Stimulated activated CD4-positive, alpha-beta T cell treated with anti-CD3 and anti-CD28 coated beads, Interleukin-12 subunit alpha, Interleukin-12 subunit beta, amount 100 ng/mL, for 24 hours (primary cell): ENCODE results near the gene NECTIN4.
"Not testable (repeated sequence)": the region's sequence is repeated elsewhere in the genome, so short reads cannot be mapped to it uniquely, and the experiment has no call there.

Source experiments
- DNase-seq, 2 experiments: peaks; one replicate each; pipeline ENCODE4 v3.0.0-alpha.2; 2020; ENCODE audit warnings: low read depth in 2 of 2

Gene NECTIN4

DNA sequence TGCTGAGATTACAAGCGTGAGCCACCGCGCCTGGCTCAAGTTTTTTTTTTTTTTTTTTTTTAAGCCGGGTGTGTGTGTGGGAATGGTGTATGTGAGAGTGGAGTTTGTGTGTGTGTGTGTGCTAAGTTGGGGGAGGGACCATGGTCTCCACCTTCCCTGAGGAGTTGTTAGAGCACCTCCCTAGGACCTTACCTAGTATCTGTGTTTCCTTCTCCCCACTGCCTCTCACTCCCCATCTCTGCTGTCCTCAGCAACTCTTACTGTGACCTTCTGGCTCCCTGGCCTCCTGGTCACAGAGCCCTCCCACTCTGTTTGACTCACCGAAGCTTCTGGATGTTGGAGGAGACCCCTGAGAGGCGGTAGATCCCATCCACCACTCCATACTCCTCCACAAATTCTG is 30.1 kb downstream of the NECTIN4 start:
- DNase-seq = no peak

DNA sequence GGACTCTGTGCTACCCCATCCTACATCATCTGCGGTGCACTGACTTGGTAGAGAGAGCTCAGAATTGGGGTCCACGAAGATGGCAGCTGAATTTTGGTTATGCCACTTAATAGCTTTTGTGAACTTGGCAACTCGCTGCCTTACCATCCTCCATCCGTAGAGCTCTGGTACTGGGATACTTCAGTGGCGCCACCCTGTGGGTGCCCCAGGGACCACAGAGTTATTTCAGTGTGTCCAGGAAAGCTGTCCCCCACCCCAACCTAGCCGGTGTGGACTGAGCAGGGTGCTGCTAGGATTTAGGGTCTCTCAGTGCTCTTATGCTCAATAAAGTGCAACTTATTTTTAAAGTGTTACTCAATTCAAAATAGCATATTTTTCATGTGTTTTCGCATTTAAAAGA is 34.6 kb downstream of the NECTIN4 start:
- no peak for DNase-seq

DNA sequence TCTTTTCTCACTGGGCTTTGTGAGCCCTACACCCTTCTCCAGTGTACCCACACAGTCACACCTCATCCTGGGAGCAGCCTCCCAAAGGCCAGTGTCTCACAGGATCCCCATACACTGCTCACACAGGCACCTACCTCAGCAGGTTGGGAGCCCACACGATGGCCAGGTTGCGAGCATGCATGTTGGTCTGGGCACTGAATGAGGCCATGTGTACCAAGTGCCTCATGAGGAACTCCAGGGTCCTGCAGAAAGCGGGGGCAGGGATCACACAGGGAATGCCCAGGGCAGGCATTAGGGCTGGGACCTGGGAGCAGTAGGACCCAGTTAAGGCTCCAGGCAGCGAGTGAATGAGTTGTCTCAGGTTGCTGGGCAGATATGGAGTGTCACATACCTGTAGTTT is 35.1 kb downstream of the NECTIN4 start:
- no peak for DNase-seq

DNA sequence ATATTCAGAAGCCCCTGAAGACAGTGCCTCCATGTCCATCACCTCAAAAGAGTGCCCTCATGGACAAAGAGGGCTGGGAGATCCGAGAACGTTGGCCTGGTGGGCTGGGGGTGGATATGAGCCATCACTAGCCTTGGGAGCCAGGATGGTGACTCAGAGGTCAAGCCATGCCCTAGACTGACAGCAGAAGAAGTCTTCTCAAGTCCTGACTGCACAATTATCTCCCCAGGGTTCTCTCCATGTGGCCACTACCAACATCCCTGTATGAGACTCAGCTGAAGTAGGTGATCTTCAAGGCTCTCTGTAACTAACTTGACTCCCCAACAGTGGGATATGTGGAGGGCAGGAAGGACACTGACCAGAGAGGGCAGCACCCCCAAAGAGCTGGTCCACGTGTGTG is 36.5 kb downstream of the NECTIN4 start:
- DNase-seq = no peak

DNA sequence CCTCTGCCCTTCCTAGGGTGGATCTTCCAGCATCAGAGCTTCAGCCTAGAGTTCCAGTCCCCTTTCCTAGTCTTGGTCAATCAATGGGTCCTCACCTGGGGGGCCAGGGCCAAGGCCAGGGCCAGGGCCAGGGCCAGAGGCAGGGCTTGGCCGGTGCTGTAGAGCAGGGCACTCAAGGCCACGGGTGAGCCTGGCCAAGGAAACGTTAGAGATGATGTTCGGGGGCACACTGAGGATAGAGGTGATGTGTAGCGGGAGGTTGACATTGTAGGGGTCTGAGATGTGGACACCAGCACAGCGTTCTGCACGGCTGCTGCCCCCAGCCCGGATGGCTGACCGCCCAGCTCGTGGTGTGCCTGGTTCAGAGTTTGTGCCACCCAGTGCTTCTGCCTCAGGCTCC is 38.1 kb downstream of the NECTIN4 start:
- DNase-seq = no peak

DNA sequence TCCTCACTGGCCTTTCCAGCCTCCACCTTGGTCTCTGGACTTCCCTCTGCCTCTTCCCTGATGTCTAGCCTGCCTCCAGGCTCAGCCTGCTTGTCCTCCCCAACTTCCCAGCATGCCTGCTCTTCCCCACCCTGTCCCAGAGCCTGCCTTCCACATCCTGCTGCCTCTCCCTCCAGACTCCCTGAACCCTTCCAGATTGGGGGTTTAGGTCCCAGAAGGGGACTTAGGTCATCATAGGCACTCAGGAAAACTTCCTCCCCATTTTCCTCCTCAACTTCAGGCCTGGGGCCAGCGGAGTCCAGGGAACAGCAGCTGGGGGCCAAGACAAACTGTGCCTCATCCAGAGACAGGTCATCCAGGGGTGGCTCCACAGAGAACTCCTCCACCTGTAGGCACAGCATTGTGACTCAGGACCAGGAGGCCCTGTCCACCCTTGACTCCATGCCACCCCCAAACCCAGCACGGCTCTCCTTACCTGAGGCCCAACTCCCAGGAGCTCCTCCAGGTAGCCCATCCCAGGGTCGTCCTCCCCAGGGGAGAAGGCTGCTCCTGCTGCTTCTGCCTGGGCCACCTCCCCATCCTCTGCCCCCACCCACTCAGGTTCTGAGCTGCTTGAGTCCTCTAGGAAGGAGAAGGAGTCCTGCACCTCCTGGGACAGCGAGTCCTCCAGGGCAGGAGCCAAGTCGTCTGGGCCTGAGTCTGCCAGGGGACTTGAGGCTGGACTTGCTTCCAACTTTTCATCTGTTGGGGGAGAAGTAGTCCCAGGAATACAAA is 40.2 kb downstream of the NECTIN4 start:
- no peak for DNase-seq

DNA sequence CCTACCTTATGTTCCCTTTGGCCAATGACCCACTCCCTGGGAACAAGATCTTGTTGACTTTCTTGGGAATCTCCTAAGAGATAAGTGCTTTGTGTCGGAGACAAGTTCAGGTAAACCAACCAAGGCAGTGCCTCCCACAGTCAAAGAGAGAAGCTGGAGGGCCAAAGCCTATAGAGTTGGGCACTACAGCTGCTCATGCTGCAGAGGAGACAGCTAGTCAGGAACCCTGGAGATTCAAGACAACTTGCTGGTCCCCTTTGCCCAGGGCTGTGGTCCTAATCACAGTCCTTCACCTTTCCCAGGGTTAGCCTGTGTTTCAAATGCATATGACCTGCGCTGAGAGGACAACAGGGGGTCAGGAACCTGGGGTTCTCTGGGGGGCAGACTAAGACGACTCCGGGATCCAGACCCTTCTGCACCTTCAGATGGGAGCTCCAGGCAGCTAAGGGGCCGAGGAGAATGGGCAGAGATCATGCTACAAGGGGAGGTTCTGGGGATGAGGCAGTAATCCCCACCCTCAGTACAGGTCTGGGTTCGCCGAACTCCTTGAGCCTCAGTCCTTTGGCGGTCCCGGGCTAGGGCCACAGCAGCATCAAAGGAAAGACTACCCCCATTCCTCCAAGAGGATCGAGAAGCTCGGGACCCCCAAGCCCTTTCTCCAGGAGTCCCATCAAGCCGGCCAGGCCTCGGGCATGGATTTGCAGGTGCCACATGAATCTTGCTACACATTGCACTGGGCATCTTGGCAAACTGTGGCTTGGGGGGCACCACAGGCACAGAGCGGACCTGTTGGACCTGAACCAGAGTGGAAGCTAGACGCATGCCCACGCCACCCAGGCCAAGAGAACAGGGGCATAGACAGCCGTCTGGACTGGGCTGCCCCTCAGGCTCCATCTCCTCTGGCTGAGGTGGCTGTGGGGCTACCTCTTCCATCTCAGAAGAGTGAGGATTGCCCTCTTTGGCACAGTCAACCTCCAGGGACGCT is 41.6 kb downstream of the NECTIN4 start:
- no peak for DNase-seq

DNA sequence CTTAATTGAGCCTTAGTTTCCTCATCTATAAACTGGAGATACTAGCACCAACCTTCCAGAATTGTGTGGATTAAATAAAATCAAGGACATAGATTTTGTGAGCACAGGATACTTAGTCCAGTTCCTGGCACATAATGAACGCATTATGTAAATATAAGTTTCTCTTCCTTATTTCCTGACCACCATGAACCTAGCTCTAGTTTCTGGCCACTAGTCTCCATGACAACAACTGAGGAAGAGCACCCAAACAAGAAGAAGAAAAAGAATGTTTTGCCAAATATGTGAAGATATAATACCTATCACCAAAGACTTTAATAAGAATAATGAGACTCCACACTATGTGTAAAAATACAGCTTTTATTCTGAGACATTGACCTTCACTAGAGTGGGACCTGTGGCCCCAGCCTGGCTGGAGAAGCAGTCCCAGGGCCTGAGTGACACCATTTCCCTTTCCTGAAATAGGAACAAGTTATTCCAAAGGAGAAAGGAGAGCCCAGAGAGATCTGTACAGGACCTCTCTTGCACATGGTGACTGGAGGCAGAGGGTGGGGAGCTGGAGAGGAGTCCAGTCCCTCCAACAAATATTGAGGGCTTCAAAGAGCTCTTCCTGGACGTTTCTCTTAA is 42.6 kb downstream of the NECTIN4 start:
- no peak for DNase-seq

DNA sequence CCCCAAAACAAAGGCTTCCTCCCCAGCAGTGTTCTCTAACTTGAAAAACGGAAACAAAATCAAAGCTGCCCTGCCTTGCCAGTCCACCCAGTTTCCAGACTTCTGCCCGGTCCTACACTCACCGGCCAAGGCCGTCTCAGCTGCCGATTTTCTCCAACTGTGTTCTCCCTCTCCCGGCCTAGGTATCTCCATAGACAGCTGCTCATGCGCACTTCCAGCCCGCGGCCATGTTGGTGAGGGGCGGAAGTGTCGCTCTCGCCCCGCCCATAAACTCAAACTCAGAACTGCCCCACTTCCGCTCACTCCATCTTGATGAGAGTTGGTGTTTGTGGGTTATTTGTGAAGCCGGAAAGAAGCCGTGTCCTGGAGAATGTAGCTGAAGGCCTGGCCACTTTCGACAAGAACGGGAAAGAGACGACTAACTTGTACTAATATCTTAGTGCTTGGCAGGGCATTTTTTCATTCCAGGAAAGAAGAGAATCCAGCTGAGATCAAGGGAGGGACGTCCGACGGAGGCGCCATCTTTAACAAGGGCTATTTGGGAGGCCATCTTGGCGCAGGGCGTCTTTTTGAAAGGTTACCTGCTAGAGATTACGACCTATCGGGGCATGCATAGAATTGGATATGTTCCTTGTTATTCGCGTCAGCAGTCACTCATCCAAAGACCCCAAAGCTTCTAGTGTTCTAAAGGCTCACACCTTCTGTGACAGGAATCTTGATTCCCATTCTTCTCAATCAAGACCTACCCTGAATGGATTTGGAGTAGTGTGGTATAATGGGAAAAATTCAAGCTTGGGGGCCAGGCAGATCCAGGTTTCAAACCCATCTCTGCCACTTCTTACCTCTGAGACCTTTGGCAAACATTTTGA is 43.4 kb downstream of the NECTIN4 start, which contains the start of gene USF1:
TSS of gene USF1 (minus strand) at position 242 of the 869 bp plus-strand sequence. CDS start 2,702 bp downstream, outside the sequence.
- peak; percentile 82 to 88 for DNase-seq

DNA sequence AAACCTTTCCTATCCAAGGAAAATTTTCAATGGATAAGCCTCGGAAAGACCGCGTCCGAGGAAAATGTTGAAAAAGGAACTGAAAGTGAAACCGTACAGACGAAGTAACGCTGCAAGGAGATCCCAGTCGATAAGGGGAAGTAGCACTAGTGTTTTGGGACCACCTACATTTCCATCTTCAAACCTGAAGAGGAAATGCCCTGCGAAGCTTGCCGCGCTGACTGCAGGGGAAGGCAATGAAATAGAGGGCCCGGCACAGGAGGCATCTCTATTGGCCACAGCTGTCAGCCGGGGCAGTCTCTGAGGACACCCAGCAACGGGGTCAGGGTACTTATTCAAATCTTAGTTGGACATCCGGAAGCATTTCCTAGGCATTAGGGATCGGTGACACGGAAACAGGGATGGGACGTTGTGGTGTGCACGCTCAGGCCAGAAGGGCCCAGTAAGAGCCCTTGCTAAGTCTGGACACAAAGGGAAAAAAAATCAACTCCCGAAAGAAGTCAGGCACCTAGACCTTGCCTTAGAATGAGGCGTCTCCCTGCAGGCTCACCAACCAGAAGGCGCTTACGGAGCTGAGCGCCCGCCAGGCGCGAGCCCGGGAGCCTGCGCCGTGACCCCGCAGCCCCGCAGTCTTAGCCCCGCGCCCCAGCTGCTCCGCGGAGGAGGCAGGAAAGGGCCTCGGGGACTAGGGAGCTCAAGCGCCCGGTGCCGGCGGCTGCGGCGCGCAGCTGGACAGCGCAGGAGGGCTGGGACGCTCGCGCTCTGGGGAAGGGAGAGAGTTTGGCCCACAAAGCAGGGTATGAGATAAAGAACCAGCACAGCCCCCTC is 44.2 kb downstream of the NECTIN4 start:
- DNase-seq = peak in 1 of 2 experiments; percentile 45

DNA sequence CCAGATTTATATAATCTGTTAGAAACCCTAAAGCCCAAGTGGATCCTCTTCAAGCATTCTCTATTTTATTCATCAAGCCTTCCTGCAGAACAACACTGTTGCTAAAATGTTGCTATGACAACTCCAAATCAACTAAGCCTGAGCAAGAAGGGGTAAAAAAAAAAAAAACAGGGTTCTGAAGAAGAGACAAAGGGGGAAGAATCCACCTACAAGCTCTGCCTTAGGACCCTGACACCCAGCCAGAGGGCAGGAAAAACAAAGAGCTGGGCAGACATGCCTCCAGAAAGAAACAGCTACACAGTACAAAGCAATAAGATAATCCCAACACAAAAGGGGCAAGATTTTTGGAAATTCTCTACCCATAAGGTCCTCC is 44.8 kb downstream of the NECTIN4 start:
- DNase-seq = no peak

DNA sequence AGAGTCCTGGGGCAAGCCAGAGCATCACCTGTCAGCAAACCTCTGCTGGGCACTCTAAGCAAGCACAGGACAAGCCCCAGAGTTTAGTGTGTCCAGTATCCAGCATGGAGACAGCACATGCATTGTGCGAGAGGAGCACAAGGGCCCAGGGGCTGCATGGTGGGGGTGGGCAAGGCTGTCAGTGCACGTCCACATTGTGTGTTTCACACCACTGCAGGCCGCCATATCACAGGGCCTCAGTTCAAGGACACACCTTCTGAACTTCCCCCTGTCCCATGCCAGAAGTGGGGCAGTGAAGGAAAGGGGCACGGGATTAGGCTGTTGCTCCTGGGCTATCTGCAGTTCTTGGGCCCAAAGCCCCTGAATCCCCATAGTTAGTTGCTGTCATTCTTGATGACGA is 49.8 kb downstream of the NECTIN4 start:
- no peak for DNase-seq

DNA sequence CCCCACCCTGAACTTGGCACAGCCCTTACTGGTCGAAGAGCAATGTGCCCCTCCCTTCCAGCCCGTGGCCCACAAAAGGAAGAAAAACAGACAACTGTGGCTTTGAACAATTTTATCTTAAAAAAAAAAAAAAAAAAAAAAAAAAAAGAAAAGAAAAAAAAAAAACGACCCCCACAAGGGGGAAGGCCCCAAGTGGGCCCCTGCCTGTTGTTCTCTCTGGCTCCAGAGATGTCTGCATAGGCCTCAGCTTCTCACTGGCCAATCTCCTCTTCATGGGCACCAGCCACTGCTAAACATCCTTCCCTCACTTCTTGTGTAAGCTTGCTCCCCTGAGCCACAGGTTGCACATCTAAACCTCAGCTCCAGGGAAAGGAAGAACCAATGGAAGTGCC is 50.2 kb downstream of the NECTIN4 start:
- DNase-seq = no peak

DNA sequence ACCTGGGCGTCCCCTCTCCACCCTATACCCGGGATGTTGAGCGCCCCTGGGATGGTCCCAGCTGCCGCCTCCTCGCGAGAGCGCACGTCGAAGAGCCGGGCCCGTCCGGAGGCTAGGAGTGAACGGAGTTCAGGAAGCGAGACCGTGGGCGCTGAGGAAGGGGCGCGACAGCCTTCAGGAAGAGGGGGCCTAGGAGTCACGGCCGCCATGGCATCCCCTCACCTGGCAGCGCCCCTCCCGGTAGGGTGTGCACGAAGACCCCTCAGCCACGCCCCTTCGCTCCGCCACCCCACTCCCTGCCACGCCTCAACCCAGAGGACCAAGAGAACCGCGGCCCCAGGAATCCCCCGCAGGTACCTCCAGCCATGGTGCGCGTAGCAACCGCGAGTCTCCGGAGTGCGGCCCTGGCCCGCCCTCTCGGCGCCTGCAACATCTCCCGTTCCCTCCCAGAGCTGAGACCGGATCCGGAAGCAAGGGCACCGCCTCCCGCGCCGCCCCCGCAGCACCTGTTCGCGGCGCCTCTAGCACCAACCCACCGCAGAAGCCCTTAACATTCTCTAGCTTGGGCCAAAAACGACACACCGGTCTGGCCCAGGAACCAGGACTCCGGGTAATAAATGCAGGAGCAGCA is 50.7 kb downstream of the NECTIN4 start, which contains the start of gene TSTD1:
TSS of gene TSTD1 (minus strand) at position 442 of the 631 bp plus-strand sequence. CDS start at position 367, 75 bp downstream.
- DNase-seq = peak; percentile 69 to 81

DNA sequence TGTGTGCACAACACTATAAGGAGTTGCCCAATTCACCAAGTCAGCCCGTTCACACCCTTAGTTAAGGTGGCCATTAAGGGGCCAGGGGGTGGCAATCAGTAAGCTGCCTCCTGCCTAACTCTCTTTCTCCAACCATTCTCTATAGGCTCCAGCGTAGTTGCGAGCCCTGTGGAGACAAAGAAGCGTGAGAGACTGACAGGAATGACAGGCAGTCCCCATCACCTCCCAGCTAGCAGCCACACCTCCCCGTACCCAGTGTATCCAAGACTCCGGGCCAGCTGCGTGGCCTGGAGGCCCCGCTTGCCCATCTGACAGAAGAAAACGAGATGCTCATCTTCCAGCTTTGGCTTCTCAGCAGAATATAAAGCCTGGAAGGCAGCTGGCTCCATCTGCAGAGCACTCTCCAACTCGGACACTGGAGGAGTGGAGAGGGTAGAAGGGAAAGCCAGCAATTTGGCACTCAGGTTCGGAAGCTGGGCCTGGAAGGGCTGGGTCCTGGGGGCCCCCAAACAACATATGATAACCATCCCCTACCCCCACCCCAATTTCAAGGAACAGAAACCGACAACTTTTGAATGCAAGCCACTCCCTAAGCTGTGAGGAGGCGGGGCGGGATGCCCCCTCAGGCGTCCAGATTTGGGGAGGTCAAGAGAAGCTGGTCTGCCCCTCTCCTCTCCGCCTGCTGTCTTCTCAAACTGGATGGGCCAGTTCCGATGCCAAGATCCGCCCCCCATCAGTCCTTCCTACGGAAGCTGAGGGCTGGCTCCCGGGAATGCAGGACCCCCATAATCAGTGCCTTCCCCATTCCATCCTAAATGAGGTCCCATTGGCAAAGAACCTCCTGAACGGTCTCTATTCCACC is 51.5 kb downstream of the NECTIN4 start:
- DNase-seq = no peak

DNA sequence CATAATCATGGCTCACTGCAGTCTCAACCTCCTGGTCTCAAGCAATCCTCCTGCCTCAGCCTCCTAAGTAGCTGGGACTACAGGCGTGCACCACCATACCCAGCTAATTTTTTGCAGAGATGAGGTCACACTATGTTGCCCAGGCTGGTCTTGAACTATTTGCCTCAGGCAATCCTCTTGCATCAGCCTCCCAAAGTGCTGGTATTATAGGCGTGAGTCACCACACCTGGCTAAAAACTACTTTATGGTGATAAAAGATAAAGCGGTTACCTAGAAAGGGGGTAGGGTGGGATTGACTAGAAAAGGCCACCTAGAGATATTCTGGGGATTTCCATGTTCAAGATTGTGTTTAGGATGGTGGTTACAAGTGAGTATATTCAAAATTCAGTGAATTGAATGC is 55.6 kb downstream of the NECTIN4 start:
- DNase-seq = no peak

DNA sequence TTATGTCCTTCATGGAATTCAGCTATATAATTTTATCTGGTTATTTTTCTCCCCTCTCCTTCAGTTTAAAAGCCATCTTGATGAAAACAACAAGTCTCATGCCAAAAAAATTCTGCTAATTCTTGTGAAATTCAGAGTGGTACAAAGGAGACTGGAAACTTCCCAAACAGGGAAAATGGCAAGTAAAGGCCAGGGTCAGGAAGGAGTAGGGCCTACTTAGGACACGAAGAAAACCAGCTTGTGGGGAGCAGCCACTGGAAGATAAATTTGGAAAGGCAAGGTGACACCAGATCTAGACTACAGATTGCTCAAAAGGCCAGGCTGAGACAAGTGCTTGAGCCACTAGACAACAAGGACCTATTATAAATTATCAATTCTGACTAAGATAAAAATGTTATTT is 56.9 kb downstream of the NECTIN4 start:
- no peak for DNase-seq

DNA sequence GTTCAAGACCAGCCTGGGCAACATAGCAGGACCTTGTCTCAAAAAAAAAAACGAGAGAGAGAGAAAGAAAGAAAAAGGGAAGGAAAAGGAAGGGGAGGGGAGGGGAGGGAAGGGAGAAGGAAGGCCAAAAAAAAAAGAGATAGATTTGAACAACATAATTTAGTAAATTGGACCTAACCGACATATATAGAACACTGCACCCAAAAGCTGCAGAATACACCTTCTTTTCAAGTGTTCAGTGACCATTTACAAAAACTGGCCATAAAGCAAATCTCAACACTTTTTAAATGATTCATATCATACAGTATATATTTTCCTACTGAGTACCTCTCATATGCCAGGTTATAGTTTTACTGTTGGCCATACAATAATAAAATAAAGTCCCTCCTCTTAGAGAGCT is 57.5 kb downstream of the NECTIN4 start:
- DNase-seq = no peak

DNA sequence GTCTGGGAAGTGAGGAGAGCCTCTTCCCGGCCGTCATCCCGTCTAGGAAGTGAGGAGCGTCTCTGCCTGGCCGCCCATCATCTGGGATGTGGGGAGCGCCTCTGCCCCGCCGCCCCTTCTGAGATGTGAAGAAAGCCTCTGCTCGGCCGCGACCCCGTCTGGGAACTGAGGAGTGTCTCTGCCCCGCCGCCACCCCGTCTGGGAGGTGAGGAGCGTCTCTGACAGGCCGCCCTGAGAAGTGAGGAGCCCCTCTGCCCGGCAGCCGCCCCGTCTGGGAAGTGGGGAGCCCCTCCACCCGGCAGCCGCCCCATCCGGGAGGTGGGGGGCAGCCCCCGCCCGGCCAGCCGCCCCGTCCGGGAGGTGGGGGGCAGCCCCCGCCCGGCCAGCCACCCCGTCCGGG is 59.9 kb downstream of the NECTIN4 start:
- not testable (repeated sequence) for DNase-seq
